ENCODE measurements around the gene PPP4R4. TPM values are rescaled to one million over a fixed set of nuclear protein-coding genes. Genes with fewer than 3 reads are reported as not detected.

Gene PPP4R4
- total and polyA plus RNA-seq, 3 donors from 2014 or later, result 15.8 to 26.7 (median 24.3) TPM

DNA sequence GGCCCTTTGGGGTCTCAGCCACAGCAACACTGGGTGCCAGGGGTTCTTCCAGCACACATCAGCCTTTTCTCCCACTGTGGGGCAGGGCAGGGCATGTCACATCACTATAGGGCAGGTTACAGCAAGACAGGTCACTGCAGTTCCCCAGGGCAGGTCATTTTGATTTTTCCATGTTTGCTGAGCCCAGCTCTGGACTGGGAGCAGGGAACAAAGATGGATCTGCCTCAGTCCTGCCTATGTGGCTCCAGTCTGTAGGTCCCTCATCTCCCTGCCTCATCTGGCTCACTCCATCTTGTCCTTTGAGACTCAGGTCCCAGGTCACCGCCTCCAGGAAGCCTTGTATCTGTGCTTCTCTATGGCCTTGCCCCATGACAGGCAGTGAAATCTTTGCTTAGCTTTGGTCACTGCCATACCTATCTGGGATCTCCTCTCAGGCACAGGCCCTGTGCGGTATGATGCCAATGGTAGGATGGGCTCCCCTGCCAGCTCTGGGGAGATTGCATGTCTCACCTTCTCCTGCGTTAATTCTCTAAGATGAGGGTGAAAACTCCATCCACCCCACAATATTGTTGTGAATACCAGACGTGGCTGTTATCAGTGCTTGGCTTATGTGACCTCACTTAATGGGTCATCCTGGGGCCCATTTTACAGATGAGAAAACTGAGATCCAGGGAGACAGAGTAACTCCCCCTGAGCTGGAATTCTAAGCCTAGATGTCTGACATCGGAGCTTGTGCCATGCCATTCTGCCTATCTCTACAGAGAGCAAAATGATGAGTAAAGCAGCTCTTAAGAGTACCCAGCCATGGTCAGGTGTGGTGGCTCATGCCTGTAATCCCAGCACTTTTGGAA, 147.5 kb downstream of the PPP4R4 start:
- intact Hi-C loops (cut with DNase I; ENCODE audit: low total_unique reads), result no loop called here
- no peaks in the 10 kb centered on the region for H3K27me3 ChIP-seq
- no peak overlapping the region for H3K4me3 ChIP-seq
- no peak overlapping the region for H3K27ac ChIP-seq
- H3K4me1 ChIP-seq, result no peaks in the 10 kb centered on the region
- WGBS, 2 donors, result 85 to 96% methylated on average over 4 to 5 of the region's 5 CpGs
- H3K9me3 ChIP-seq, result no peaks in the 10 kb centered on the region
- no peak for TF ChIP-seq POLR2A (IDR thresholded peaks at IDR 0.05)
- TF ChIP-seq CTCF (IDR thresholded peaks at IDR 0.05), result no peak
- no peaks in the 10 kb centered on the region for H3K36me3 ChIP-seq (ENCODE audit: low read depth, missing control alignments)
- DNase-seq, result no peak

GRCh38 chr14:94322648-94323570, 148.8 kb downstream of the PPP4R4 start, which contains the start of gene SERPINA6:
SERPINA6 (minus strand) TSS chr14:94323336; CDS start chr14:94314648, 8,688 bp downstream.
- intact Hi-C loops (cut with DNase I; ENCODE audit: low total_unique reads), result no loop called here
- no peaks in the 10 kb centered on the region for H3K36me3 ChIP-seq (ENCODE audit: low read depth, missing control alignments)

DNA sequence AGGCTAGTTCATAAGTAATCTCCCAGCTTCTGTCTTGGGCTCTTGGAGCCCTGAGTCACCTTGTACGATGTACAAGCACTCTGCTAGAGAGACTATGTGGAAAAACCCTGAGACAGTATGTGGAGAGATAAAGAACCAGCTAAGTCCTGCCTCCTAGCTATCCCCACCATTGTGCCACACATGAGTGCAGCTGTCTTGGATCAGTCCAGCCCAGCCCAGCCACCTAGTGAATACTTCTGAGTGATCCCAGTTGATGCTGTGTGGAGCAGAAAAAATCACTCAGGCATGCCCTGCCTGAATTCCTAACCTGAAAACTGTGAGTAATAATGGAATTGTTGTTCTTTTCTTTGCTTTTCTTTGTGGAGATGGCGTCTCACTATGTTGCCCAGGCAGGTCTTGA, 154.1 kb downstream of the PPP4R4 start:
- Histone ChIP-seq H3K36me3 (ENCODE audit: low read depth, missing control alignments) (no peaks in the 10 kb centered on the region), H3K27me3 (no peaks in the 10 kb centered on the region), H3K4me3 (no peak overlapping the region), H3K4me1 (no peaks in the 10 kb centered on the region), H3K27ac (no peak overlapping the region), H3K9me3 (no peaks in the 10 kb centered on the region)
- 91 to 96% methylated on average over 2 of the region's 2 CpGs for WGBS, 2 donors
- TF ChIP-seq POLR2A (IDR thresholded peaks at IDR 0.05) (no peak), CTCF (IDR thresholded peaks at IDR 0.05) (no peak)
- intact Hi-C loops (cut with DNase I; ENCODE audit: low total_unique reads), result no loop called here
- no peak for DNase-seq

More at GRCh38 chr14:94322648-94323570, 148.8 kb downstream of the PPP4R4 start, which contains the start of gene SERPINA6:
- Histone ChIP-seq H3K27ac (no peak within 1 kb of the TSS), H3K4me1 (no peaks in the 10 kb centered on the region), H3K9me3 (no peaks in the 10 kb centered on the region), H3K4me3 (no peak within 1 kb of the TSS), H3K27me3 (no peaks in the 10 kb centered on the region)
- WGBS, 2 donors, result 56 to 57% methylated on average over 9 to 15 of the region's 15 CpGs
- TF ChIP-seq POLR2A (IDR thresholded peaks at IDR 0.05) (no peak), CTCF (IDR thresholded peaks at IDR 0.05) (no peak)
- DNase-seq, result no peak

Other genes starting within 250 kb of the PPP4R4 start
- gene FAM181A, start 247.0 kb upstream of the PPP4R4 start, total RNA-seq, result 10 to 100 TPM; 12.7 to 18.0 TPM
- 48.5 TPM for gene FAM181A, start 247.0 kb upstream of the PPP4R4 start, polyA plus RNA-seq (ENCODE audit: insufficient read depth, low read depth, low replicate concordance)
- gene ASB2, start 197.8 kb upstream of the PPP4R4 start, total RNA-seq, result 1 to 10 TPM; 3.7 to 4.3 TPM
- gene ASB2, start 197.8 kb upstream of the PPP4R4 start, polyA plus RNA-seq (ENCODE audit: insufficient read depth, low read depth, low replicate concordance), result 3.5 TPM
- 10 to 100 TPM in 1 of 2 donors, 1 to 10 TPM in 1; 5.6 to 20.7 TPM for gene CCDC197, start 177.0 kb upstream of the PPP4R4 start, total RNA-seq
- 31.0 TPM for gene CCDC197, start 177.0 kb upstream of the PPP4R4 start, polyA plus RNA-seq (ENCODE audit: insufficient read depth, low read depth, low replicate concordance)
- gene OTUB2, start 148.0 kb upstream of the PPP4R4 start, total RNA-seq, result 10 to 100 TPM in 1 of 2 donors, 1 to 10 TPM in 1; 8.4 to 19.3 TPM
- gene OTUB2, start 148.0 kb upstream of the PPP4R4 start, polyA plus RNA-seq (ENCODE audit: insufficient read depth, low read depth, low replicate concordance), result 16.8 TPM
- 100 to 1,000 TPM; 378 to 485 TPM for gene DDX24, start 93.1 kb upstream of the PPP4R4 start, total RNA-seq
- 431 TPM for gene DDX24, start 93.1 kb upstream of the PPP4R4 start, polyA plus RNA-seq (ENCODE audit: insufficient read depth, low read depth, low replicate concordance)
- 100 to 1,000 TPM; 174 to 219 TPM for gene IFI27L1, start 93.0 kb upstream of the PPP4R4 start, total RNA-seq
- 209 TPM for gene IFI27L1, start 93.0 kb upstream of the PPP4R4 start, polyA plus RNA-seq (ENCODE audit: insufficient read depth, low read depth, low replicate concordance)
- gene IFI27, start 63.6 kb upstream of the PPP4R4 start, total RNA-seq, result 100 to 1,000 TPM; 388 to 531 TPM
- gene IFI27, start 63.6 kb upstream of the PPP4R4 start, polyA plus RNA-seq (ENCODE audit: insufficient read depth, low read depth, low replicate concordance), result 312 TPM
- 100 to 1,000 TPM; 182 to 187 TPM for gene IFI27L2, start 44.7 kb upstream of the PPP4R4 start, total RNA-seq
- gene IFI27L2, start 44.7 kb upstream of the PPP4R4 start, polyA plus RNA-seq (ENCODE audit: insufficient read depth, low read depth, low replicate concordance), result 71.8 TPM
- gene SERPINA10, start 118.9 kb downstream of the PPP4R4 start, total RNA-seq, result not detected
- not detected for gene SERPINA10, start 118.9 kb downstream of the PPP4R4 start, polyA plus RNA-seq (ENCODE audit: insufficient read depth, low read depth, low replicate concordance)
- not detected for gene SERPINA6, start 149.0 kb downstream of the PPP4R4 start, total RNA-seq
- 1.8 TPM for gene SERPINA6, start 149.0 kb downstream of the PPP4R4 start, polyA plus RNA-seq (ENCODE audit: insufficient read depth, low read depth, low replicate concordance)
- gene SERPINA2, start 192.4 kb downstream of the PPP4R4 start, total RNA-seq, result not detected
- not detected for gene SERPINA2, start 192.4 kb downstream of the PPP4R4 start, polyA plus RNA-seq (ENCODE audit: insufficient read depth, low read depth, low replicate concordance)
- gene SERPINA1, start 214.3 kb downstream of the PPP4R4 start, total RNA-seq, result 1 to 10 TPM; 1.0 to 2.2 TPM
- 123 TPM for gene SERPINA1, start 214.3 kb downstream of the PPP4R4 start, polyA plus RNA-seq (ENCODE audit: insufficient read depth, low read depth, low replicate concordance)

All from testis (tissue), 3 donors.